ENCODE results near the gene MRC2.

MRC2 gene

GRCh38 chr17:62705156-62705777 is 77.8 kb downstream of the MRC2 start:
- no peak for DNase-seq

DNA sequence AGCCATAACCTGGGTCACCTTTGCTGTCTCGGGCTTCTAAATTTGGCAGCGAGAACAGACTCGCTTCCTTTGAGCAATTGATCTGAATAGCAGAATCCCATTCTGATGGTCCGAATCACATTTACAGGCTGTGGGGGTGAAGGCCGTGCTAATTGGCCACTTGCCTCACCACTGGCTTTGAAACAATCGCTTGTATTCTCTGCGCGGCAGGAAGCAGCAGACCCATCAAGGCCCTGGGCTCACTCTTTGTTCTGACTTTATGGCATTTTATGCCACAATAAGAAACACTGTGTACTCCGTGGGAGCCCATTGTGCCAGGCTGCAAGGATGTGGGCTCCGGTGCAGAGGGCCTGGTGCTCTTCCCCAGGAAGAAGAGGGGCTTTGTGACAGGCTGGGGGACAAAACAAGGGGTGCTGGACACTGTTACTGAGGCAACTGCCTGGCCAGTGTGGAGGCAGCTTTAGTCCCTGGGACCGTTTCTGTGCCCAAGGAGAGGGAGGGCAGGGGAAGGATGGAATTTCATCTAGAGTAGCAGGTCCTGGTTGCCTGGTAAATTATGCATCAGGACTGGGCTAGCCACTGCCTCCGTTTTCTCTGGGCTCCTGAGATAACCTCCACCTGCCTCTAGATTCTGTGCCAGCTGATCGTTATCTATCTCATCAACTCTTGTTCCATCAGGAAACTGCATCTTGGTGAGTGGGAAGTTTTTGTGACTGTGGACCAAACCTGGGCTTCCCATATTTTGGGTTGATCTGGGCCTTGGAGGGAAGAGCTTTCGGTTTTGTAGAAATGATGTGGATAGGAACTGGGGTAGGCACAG is 78.5 kb downstream of the MRC2 start:
- DNase-seq, result no peak

- no peak for DNase-seq
Observed at GRCh38 chr17:62706598-62707424, 79.3 kb downstream of the MRC2 start.

DNA sequence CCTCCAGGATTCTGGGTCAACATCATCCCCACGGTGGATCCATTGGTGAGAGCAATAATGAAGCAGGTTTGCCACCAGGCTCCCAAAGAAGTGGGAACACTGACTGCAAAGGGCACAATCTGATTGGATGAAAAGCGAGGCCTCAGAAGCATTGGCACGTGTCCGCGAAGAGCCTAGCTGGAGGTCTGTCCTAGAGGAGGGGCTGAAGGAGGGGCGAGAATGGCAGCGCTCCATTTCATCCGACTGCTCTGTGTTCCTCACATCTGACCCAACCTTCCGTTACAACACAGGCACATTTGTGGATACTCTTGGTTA is 79.9 kb downstream of the MRC2 start:
- no peak for DNase-seq

GRCh38 chr17:62708587-62708986 is 81.1 kb downstream of the MRC2 start:
- DNase-seq, result no peak

DNA sequence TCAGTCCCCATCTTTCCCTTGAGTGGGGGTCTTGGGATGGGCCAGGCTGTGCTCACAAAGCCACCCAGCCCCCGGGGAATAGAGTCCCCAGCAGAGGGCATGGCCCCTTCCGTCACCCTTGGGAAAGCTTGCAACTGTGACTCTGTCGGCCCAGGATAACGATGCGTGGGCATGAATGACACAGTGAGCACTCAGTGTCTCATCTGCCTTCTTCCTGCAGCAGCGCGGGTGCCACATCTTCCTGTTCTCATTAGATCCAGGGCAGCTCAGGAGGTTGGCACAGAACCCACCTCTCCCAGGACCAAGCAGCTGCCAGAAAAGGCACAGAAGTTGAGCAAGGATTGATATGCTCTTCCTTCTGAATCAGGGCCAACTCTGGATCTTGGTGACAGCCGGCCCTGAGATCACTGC is 84.7 kb downstream of the MRC2 start:
- DNase-seq, result no peak

- DNase-seq, result no peak
Observed at GRCh38 chr17:62713086-62713881, 85.8 kb downstream of the MRC2 start.

GRCh38 chr17:62714016-62714777 is 86.7 kb downstream of the MRC2 start:
- DNase-seq, result no peak

DNA sequence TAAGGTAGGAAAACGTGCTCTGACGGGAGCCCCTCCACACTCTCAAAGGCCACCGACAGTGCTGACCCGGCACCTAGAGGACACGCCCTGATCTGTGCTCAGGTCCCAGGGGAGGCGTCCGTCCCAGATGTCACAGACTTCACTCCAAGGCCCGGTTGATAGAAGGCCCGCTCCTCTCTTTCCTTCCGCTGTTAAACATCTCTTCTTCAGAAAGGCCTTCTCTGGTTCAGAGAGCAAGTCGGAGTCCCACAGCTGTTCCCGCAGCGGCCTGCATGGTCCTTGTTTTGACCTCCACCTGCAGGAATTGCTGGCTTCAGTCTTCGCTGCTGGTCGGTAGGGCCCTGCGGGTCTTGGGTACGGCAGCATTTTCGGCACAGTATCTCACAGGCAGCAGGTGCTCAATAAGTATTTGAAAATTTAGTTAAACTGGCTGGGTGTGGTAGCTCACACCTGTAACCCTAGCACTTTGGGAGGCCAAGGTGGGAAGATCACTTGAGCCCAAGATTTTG is 88.5 kb downstream of the MRC2 start:
- no peak for DNase-seq

GRCh38 chr17:62716834-62717588 is 89.5 kb downstream of the MRC2 start:
- no peak for DNase-seq

DNA sequence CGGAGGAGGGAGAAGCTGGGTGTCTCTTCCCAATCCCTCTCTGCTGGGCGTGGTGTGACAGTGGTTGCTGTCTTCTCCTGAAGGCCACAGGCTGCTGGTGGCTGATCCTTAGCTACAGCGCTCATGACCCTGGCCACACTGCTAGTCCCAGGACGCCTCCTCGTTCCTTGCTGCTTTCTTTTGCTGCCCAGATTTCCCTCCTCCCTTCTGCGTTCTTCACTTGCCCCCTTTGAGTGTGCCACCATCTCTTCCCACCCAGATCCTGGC is 90.1 kb downstream of the MRC2 start:
- no peak for DNase-seq

- no peak for DNase-seq
Observed at GRCh38 chr17:62717889-62718288, 90.4 kb downstream of the MRC2 start.

DNA sequence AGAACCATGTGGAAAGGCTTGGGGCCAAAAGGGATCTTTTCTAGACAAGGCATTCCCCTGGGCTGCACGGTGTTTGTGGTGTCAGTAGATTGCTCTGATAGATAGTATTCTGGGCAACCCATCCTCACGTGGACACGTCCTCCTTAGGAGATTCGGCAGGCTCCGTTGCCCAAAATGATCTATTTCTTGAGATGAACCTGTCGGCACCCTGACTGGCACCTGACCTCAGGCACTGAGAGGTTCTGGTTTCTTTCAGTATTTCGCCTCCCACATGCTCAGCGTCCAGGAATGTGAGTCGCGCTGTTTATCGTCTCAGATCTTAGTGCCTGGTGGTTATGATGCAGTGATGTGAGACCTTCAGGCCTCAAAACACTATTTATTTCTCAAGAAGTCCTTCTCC is 91.0 kb downstream of the MRC2 start:
- no peak for DNase-seq

- no peak for DNase-seq
Observed at GRCh38 chr17:62719586-62719985, 92.1 kb downstream of the MRC2 start.

- no peak for DNase-seq
Observed at GRCh38 chr17:62720126-62720850, 92.8 kb downstream of the MRC2 start.

GRCh38 chr17:62722625-62723024 is 95.2 kb downstream of the MRC2 start:
- DNase-seq, result no peak

- DNase-seq, result no peak
Observed at GRCh38 chr17:62723842-62724241, 96.4 kb downstream of the MRC2 start.

DNA sequence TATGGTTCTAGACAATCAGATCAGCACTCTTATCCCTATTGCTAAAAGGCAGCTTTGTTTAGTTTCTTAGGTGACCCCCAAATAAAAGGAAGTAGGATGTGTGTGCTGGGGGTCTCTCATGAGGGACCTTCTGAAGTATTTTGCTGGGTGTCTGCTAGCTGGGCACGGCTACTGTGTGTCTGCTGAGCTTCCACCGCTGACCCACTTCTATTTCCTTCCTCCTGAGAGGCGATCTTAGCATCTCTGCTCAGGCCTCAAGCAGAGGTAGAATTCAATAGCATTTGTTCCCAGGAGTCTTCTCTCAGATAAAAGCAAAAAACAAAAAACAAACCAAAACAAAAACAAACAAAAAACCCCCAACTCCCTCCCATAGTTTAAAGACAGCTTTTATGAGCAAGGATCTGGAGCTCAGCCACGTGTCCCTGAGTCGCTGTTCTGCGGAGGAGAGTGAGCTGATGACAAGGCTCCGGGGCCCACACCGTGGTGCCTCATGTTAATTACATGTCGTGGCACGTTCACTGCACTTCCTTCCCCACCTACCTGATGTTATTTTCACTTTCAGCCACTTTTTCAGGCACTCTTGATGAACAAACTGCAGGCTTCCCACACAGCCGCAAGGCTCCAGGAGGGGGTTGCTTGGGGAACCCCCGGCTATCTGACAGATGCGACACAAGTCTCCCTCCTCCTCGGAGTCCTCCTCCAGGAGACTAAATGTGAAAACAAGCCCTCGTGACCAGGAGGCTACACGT is 97.1 kb downstream of the MRC2 start:
- no peak for DNase-seq

DNA sequence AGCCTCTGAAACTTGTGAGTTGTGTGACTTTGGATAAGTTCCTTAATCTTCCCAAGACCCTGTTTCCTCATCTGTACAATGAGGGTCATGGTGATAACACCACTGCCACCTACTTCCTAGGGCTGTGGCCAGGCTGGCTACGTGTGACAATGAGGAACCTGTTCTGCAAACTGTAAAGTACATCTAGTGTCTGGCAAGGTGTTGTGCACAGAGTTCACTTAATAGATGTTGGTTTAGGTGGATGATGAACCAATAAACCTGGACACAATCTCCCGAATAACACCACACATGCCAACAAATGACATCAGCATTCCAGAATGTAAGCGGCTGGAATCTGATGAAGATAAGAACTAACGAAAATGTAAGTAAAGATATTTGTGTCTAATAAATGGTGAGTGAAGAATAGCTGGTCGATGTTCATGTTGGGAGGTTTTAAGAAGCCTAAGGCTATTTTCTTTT is 98.3 kb downstream of the MRC2 start:
- no peak for DNase-seq

Data from NCI-H187 treated with DMSO at 0.1 percent for 48 hours (cell line).